ENCODE results near the gene TTC39A.

Gene TTC39A

GRCh38 chr1:51282605-51283004, 47.8 kb downstream of the TTC39A start:
- Mint-ChIP-seq H3K9me3 (no peaks in the 10 kb centered on the region), H3K27ac (no peak overlapping the region), H3K4me3 (no peak overlapping the region), H3K36me3 (no peaks in the 10 kb centered on the region), H3K4me1 (no peaks in the 10 kb centered on the region), H3K27me3 (no peaks in the 10 kb centered on the region)

DNA sequence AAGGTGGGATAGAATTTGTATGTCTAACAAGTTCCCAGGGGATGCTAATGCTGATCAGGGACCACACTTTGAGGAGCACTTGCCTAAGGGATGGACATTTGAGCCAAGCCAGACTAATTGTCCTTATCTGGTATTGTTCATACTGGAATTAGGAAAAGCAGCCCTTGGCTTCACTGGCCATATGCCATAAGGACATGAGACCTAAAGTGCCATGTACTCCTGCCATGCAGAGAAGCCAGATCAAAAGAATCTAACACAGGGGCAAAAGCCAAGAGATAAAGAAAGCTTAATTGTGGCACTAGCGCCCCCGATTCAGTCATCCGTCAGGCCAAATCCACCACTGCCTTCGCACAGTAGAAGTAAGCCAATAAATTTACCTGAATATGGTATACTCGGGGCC, 48.6 kb downstream of the TTC39A start:
- no peaks in the 10 kb centered on the region for H3K36me3 Mint-ChIP-seq
- no peaks in the 10 kb centered on the region for H3K4me1 Mint-ChIP-seq
- no peak overlapping the region for H3K27ac Mint-ChIP-seq

GRCh38 chr1:51280321-51280978, 49.9 kb downstream of the TTC39A start:
- no peaks in the 10 kb centered on the region for H3K9me3 Mint-ChIP-seq
- no peaks in the 10 kb centered on the region for H3K36me3 Mint-ChIP-seq
- no peak overlapping the region for H3K27ac Mint-ChIP-seq
- no peaks in the 10 kb centered on the region for H3K27me3 Mint-ChIP-seq
- H3K4me1 Mint-ChIP-seq, result no peaks in the 10 kb centered on the region
- no peak overlapping the region for H3K4me3 Mint-ChIP-seq

More for the DNA sequence above, 48.6 kb downstream of the TTC39A start:
- H3K9me3 Mint-ChIP-seq, result no peaks in the 10 kb centered on the region
- no peaks in the 10 kb centered on the region for H3K27me3 Mint-ChIP-seq
- no peak overlapping the region for H3K4me3 Mint-ChIP-seq

DNA sequence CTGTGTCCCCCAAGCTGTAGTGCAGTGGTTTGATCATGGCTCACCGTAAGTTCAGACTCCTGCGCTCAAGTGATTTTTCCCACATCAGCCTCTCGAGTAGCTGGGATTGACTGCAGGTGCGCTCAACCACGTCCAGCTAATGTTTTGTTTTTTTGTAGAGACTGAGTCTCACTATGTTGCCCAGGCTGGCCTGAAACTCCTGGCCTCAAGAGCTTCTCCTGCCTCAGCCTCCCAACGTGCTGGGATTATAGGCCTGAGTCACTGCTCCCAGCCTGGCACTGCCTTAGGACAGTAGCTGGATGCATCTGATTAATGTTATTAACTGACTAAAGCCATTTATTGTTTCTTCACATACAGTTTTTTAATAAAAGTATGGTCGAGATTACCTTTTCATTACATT, 54.1 kb downstream of the TTC39A start:
- H3K4me1 Mint-ChIP-seq, result no peaks in the 10 kb centered on the region
- H3K27ac Mint-ChIP-seq, result no peak overlapping the region
- no peak overlapping the region for H3K4me3 Mint-ChIP-seq
- H3K36me3 Mint-ChIP-seq, result peaks cover 2% of the 10 kb centered on the region
- no peaks in the 10 kb centered on the region for H3K27me3 Mint-ChIP-seq
- H3K9me3 Mint-ChIP-seq, result no peaks in the 10 kb centered on the region

- Mint-ChIP-seq H3K9me3 (no peaks in the 10 kb centered on the region), H3K27me3 (no peaks in the 10 kb centered on the region), H3K36me3 (peaks cover 8% of the 10 kb centered on the region), H3K27ac (no peak overlapping the region), H3K4me1 (no peaks in the 10 kb centered on the region), H3K4me3 (no peak overlapping the region)
These were observed 55.7 kb downstream of the TTC39A start for GRCh38 chr1:51274676-51275075.

DNA sequence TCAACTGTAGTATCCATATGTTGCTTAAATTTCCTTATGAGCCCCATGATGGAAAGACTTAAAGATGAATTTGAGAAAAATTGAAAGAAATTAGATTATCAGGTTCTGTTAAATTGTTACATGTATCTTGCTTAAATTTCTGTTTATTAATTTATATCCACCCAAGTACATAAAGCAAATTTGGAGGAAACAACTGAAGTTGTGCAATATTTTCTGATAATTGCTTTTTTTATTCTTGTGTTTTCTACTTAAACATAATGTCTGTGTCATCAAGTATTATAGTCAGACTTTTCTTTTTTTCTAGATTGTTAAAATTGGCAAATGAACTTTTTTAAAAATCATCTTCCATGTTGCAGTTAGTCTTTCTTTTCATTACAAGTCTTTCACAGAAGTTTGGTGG, 57.4 kb downstream of the TTC39A start:
- Mint-ChIP-seq H3K27ac (no peak overlapping the region), H3K4me3 (no peak overlapping the region), H3K36me3 (peaks cover 9% of the 10 kb centered on the region), H3K9me3 (no peaks in the 10 kb centered on the region), H3K27me3 (no peaks in the 10 kb centered on the region), H3K4me1 (peaks cover 8% of the 10 kb centered on the region)

- Mint-ChIP-seq H3K36me3 (peaks cover 10% of the 10 kb centered on the region), H3K27ac (no peak overlapping the region), H3K4me1 (peaks cover 24% of the 10 kb centered on the region), H3K4me3 (no peak overlapping the region), H3K9me3 (no peaks in the 10 kb centered on the region), H3K27me3 (no peaks in the 10 kb centered on the region)
These were observed 59.6 kb downstream of the TTC39A start for GRCh38 chr1:51270751-51271150.

DNA sequence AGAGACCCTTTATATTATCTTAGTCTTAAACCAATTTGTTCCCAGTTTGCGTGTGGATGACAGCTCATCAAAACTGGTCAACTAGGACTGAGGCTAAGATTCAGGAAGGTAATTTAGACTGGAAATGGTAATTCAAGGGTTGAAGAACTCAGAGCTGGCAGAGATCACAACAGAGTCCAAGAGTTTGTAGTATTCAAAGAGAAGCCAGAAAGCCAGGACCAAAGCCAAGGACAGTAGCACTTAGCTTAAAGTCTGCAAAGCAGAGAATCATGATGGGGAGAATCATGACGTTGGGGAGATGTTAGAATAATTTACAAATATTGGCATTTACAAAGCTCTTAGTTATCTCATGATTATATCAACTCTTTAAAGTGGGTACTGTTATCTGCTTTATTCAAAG, 61.7 kb downstream of the TTC39A start:
- peaks cover 43% of the 10 kb centered on the region for H3K4me1 Mint-ChIP-seq
- no peaks in the 10 kb centered on the region for H3K9me3 Mint-ChIP-seq
- H3K36me3 Mint-ChIP-seq, result peaks cover 8% of the 10 kb centered on the region
- no peak overlapping the region for H3K27ac Mint-ChIP-seq
- no peaks in the 10 kb centered on the region for H3K27me3 Mint-ChIP-seq
- no peak overlapping the region for H3K4me3 Mint-ChIP-seq

DNA sequence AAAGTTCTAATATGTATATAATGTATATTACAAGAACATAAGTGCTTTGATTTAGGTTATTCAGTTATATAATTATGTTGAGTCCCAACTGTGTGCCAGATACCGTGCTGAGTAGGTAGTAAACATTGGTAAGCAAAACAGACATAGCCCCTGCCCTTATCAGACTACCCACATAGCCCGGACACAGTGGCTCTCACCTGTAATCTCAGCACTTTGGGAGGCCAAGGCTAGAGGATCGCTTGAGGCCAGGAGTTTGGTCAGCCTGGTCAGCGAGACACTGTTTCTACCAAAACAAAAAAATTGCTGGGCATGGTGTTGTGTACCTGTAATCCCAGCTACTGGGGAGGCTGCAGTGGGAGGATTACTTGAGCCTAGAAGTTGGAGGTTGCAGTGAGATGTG, 63.6 kb downstream of the TTC39A start:
- Mint-ChIP-seq H3K27me3 (no peaks in the 10 kb centered on the region), H3K4me1 (peaks cover 57% of the 10 kb centered on the region), H3K36me3 (peaks cover 8% of the 10 kb centered on the region), H3K4me3 (no peak overlapping the region), H3K27ac (no peak overlapping the region), H3K9me3 (no peaks in the 10 kb centered on the region)

GRCh38 chr1:51266181-51266580, 64.2 kb downstream of the TTC39A start:
- Mint-ChIP-seq H3K27ac (peak overlapping the region; percentile 36), H3K4me1 (peaks cover 63% of the 10 kb centered on the region), H3K4me3 (no peak overlapping the region), H3K27me3 (no peaks in the 10 kb centered on the region), H3K9me3 (no peaks in the 10 kb centered on the region), H3K36me3 (peaks cover 7% of the 10 kb centered on the region)

- Mint-ChIP-seq H3K27me3 (no peaks in the 10 kb centered on the region), H3K9me3 (no peaks in the 10 kb centered on the region), H3K4me1 (peaks cover 69% of the 10 kb centered on the region), H3K36me3 (peaks cover 2% of the 10 kb centered on the region), H3K4me3 (no peak overlapping the region), H3K27ac (no peak overlapping the region)
These were observed 64.7 kb downstream of the TTC39A start for GRCh38 chr1:51265618-51266017.

DNA sequence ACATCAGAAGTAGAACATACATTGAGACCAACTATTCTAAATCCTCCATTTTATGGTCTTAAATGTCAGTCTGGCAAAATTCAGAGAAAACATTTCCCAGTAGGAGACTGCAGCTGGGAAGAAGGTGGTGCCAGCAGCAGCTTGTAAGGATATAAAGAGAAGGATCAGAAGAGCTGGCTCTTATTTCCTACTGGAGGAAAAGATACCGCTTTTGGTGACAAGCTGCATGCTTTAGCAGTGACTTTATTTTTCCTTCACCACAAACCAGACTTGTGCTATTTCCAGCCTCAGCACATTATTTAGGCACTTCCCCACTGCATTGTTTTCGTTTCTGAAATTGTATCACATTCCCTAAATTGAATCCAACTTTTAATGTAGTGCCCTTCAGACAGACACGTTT, 65.9 kb downstream of the TTC39A start:
- Mint-ChIP-seq H3K4me3 (no peak overlapping the region), H3K36me3 (peaks cover 2% of the 10 kb centered on the region), H3K27me3 (no peaks in the 10 kb centered on the region), H3K27ac (peak overlapping the region; percentile 47), H3K9me3 (no peaks in the 10 kb centered on the region), H3K4me1 (peaks cover 81% of the 10 kb centered on the region)

- no peak overlapping the region for H3K27ac Mint-ChIP-seq
- peaks cover 2% of the 10 kb centered on the region for H3K36me3 Mint-ChIP-seq
- no peaks in the 10 kb centered on the region for H3K9me3 Mint-ChIP-seq
- H3K4me1 Mint-ChIP-seq, result peaks cover 87% of the 10 kb centered on the region
- H3K27me3 Mint-ChIP-seq, result no peaks in the 10 kb centered on the region
- H3K4me3 Mint-ChIP-seq, result no peak overlapping the region
These were observed 67.0 kb downstream of the TTC39A start for GRCh38 chr1:51263147-51263877.

DNA sequence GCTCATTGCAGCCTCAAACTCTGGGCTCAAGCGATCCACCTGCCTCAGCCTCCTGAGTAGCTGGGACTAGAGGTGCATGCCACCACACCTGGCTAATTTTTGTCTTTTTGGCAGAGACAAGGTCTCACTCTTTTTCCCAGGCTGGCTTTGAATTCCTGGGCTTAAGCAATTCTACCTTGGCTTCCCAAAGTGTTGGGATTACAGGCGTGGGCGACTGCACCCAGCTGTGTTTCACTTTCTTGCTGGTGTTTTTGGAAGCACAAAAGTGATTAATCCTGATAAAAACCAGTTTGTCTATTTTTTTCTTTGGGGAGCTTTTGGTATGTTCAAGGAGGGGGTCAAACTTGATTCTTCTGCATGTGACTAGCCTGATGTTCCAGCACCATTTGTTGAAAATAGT, 75.0 kb downstream of the TTC39A start:
- Mint-ChIP-seq H3K36me3 (peaks cover 6% of the 10 kb centered on the region), H3K27me3 (no peaks in the 10 kb centered on the region), H3K27ac (no peak overlapping the region), H3K4me1 (peaks cover 62% of the 10 kb centered on the region), H3K4me3 (no peak overlapping the region), H3K9me3 (no peaks in the 10 kb centered on the region)

DNA sequence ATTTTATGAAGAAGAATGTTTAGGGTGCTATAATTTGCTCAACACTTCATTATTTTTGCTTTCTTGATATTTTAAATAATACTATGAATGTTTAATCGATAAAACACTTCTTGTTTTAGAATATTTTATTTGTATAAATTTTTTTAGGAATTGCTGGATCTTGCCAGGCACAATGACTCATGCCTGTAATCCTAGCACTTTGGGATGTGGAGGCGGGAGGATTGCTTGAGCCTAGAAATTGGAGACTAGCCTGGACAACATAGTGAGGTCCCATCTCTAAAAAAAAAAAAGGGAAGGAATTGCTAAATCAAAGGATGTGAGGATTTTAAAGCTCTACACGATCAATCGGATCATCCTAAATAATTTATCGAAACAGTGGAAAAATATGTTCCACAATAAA, 76.7 kb downstream of the TTC39A start:
- no peak overlapping the region for H3K27ac Mint-ChIP-seq
- H3K4me1 Mint-ChIP-seq, result peaks cover 56% of the 10 kb centered on the region

GRCh38 chr1:51252366-51252765, 78.0 kb downstream of the TTC39A start:
- no peak overlapping the region for H3K27ac Mint-ChIP-seq
- H3K9me3 Mint-ChIP-seq, result no peaks in the 10 kb centered on the region
- peaks cover 55% of the 10 kb centered on the region for H3K4me1 Mint-ChIP-seq
- peaks cover 6% of the 10 kb centered on the region for H3K36me3 Mint-ChIP-seq
- no peaks in the 10 kb centered on the region for H3K27me3 Mint-ChIP-seq
- H3K4me3 Mint-ChIP-seq, result no peak overlapping the region

More for the DNA sequence above, 76.7 kb downstream of the TTC39A start:
- H3K27me3 Mint-ChIP-seq, result no peaks in the 10 kb centered on the region
- H3K9me3 Mint-ChIP-seq, result no peaks in the 10 kb centered on the region
- peaks cover 6% of the 10 kb centered on the region for H3K36me3 Mint-ChIP-seq
- no peak overlapping the region for H3K4me3 Mint-ChIP-seq

Data from activated naive CD4-positive, alpha-beta T cell treated with anti-CD3 and anti-CD28 coated beads, Interleukin-2, amount 50 U/mL, for 24 hours (primary cell).